Measurements from ENCODE around the gene TXNL4B.

- TF ChIP-seq POLR2A (IDR thresholded peaks at IDR 0.05; ENCODE audit: low read depth), result no peak
- TF ChIP-seq, protein P1, sequence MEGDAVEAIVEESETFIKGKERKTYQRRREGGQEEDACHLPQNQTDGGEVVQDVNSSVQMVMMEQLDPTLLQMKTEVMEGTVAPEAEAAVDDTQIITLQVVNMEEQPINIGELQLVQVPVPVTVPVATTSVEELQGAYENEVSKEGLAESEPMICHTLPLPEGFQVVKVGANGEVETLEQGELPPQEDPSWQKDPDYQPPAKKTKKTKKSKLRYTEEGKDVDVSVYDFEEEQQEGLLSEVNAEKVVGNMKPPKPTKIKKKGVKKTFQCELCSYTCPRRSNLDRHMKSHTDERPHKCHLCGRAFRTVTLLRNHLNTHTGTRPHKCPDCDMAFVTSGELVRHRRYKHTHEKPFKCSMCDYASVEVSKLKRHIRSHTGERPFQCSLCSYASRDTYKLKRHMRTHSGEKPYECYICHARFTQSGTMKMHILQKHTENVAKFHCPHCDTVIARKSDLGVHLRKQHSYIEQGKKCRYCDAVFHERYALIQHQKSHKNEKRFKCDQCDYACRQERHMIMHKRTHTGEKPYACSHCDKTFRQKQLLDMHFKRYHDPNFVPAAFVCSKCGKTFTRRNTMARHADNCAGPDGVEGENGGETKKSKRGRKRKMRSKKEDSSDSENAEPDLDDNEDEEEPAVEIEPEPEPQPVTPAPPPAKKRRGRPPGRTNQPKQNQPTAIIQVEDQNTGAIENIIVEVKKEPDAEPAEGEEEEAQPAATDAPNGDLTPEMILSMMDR (IDR thresholded peaks at IDR 0.05), result no peak
- no peak for TF ChIP-seq POLR2AphosphoS5 (IDR thresholded peaks at IDR 0.05)
- TF ChIP-seq EP300 (IDR thresholded peaks at IDR 0.05), result no peak
These were observed 17.5 kb upstream of the TXNL4B start for GRCh38 chr16:72110662-72111615.
